ENCODE measurements around the gene RANGAP1.
A peak's percentile ranks its signal among the peaks of the same experiment; 100 is the strongest.

The RANGAP1 gene

GRCh38 chr22:41256254-41257253, 29.4 kb downstream of the RANGAP1 start:
- DNase-seq: no peak

GRCh38 chr22:41254230-41254629, 31.8 kb downstream of the RANGAP1 start:
- no peak for DNase-seq

GRCh38 chr22:41252365-41252764, 33.6 kb downstream of the RANGAP1 start:
- DNase-seq: no peak

GRCh38 chr22:41250127-41250526, 35.9 kb downstream of the RANGAP1 start:
- no peak for DNase-seq

GRCh38 chr22:41249442-41249841, 36.5 kb downstream of the RANGAP1 start:
- no peak for DNase-seq

- no peak for DNase-seq
These were observed 37.2 kb downstream of the RANGAP1 start for GRCh38 chr22:41248758-41249157.

GRCh38 chr22:41248314-41248713, 37.7 kb downstream of the RANGAP1 start:
- DNase-seq: no peak

- DNase-seq: no peak
These were observed 38.3 kb downstream of the RANGAP1 start for GRCh38 chr22:41247703-41248102.

- DNase-seq: no peak
These were observed 40.0 kb downstream of the RANGAP1 start for GRCh38 chr22:41245917-41246499.

- no peak for DNase-seq
These were observed 42.6 kb downstream of the RANGAP1 start for GRCh38 chr22:41243361-41243760.

- DNase-seq: no peak
These were observed 43.4 kb downstream of the RANGAP1 start for GRCh38 chr22:41242396-41243117.

GRCh38 chr22:41241133-41241676, 44.8 kb downstream of the RANGAP1 start:
- DNase-seq: no peak

- DNase-seq: no peak
These were observed 45.4 kb downstream of the RANGAP1 start, which contains the start of gene CHADL for GRCh38 chr22:41240377-41241132. CHADL (minus strand) TSS chr22:41240931; CDS start chr22:41240881, 50 bp downstream.

GRCh38 chr22:41239443-41240128, 46.4 kb downstream of the RANGAP1 start:
- no peak for DNase-seq

- no peak for DNase-seq
These were observed 47.2 kb downstream of the RANGAP1 start for GRCh38 chr22:41238570-41239442.

GRCh38 chr22:41237707-41238569, 48.0 kb downstream of the RANGAP1 start:
- DNase-seq: peak; percentile 77

GRCh38 chr22:41237036-41237706, 48.8 kb downstream of the RANGAP1 start:
- no peak for DNase-seq

GRCh38 chr22:41234815-41235695, 50.9 kb downstream of the RANGAP1 start:
- no peak for DNase-seq
